MG63 (cell line): ENCODE data around the gene GALNT2. TPM values are rescaled to one million over a fixed set of nuclear protein-coding genes. Genes with fewer than 3 reads are reported as not detected.
A peak's percentile ranks its signal among the peaks of the same experiment; 100 is the strongest.

Experiments
- DNase-seq: peaks from one replicate; pipeline ENCODE4 v3.0.0-alpha.2; 2020
- H3K27me3 ChIP-seq: fragments of 250-450 bp; sonication (Bioruptor Pico); 2 replicates; pipeline ENCODE4 v1.5.1; 2020; ENCODE audit warnings: mild to moderate bottlenecking, moderate library complexity
- H3K36me3 ChIP-seq: fragments of 250-450 bp; sonication (Bioruptor Pico); 2 replicates; pipeline ENCODE4 v1.5.1; 2020; ENCODE audit warnings: mild to moderate bottlenecking, moderate library complexity
- H3K4me3 ChIP-seq: fragments of 250-450 bp; sonication (Bioruptor Pico); 2 replicates; pipeline ENCODE4 v1.5.1; 2020; ENCODE audit warnings: mild to moderate bottlenecking, moderate library complexity
- H3K9me3 ChIP-seq: fragments of 250-450 bp; sonication (Bioruptor Pico); 2 replicates; pipeline ENCODE4 v1.5.1; 2020; ENCODE audit warnings: mild to moderate bottlenecking, moderate library complexity
- total RNA-seq: library from RNA; depleted of rRNA; stranded (reverse); fragments of >200 nt; shearing (Covaris generic); gene quantifications from 2 replicates; pipeline ENCODE4 v1.2.3, GENCODE V29; 2014; ENCODE audit warnings: low replicate concordance

Gene GALNT2
- total RNA-seq, 1 experiment from 2014 or later, result 149 TPM

- no peaks in the 10 kb centered on the region for H3K27me3 ChIP-seq
- peaks cover 18% of the 10 kb centered on the region for H3K36me3 ChIP-seq
- H3K9me3 ChIP-seq, result no peaks in the 10 kb centered on the region
- H3K4me3 ChIP-seq, result no peak overlapping the region
- DNase-seq, result peak; percentile 89
These were observed 119.2 kb downstream of the GALNT2 start for GRCh38 chr1:230186003-230186863.

- no peak for DNase-seq
- no peaks in the 10 kb centered on the region for H3K9me3 ChIP-seq
These were observed 119.8 kb downstream of the GALNT2 start for GRCh38 chr1:230186874-230187273.

GRCh38 chr1:230187290-230187689 is 120.3 kb downstream of the GALNT2 start:
- no peaks in the 10 kb centered on the region for H3K9me3 ChIP-seq
- H3K27me3 ChIP-seq, result no peaks in the 10 kb centered on the region
- no peak overlapping the region for H3K4me3 ChIP-seq
- no peak for DNase-seq
- peaks cover 18% of the 10 kb centered on the region for H3K36me3 ChIP-seq

More at GRCh38 chr1:230186874-230187273, 119.8 kb downstream of the GALNT2 start:
- Histone ChIP-seq H3K27me3 (no peaks in the 10 kb centered on the region), H3K36me3 (peaks cover 18% of the 10 kb centered on the region), H3K4me3 (no peak overlapping the region)

- no peak for DNase-seq
- Histone ChIP-seq H3K27me3 (no peaks in the 10 kb centered on the region), H3K36me3 (peaks cover 12% of the 10 kb centered on the region), H3K9me3 (no peaks in the 10 kb centered on the region), H3K4me3 (no peak overlapping the region)
These were observed 121.8 kb downstream of the GALNT2 start for GRCh38 chr1:230188826-230189225.

- Histone ChIP-seq H3K27me3 (no peaks in the 10 kb centered on the region), H3K9me3 (no peaks in the 10 kb centered on the region), H3K36me3 (peaks cover 12% of the 10 kb centered on the region), H3K4me3 (no peak overlapping the region)
- no peak for DNase-seq
These were observed 122.3 kb downstream of the GALNT2 start for GRCh38 chr1:230189341-230189740.

GRCh38 chr1:230189824-230190223 is 122.8 kb downstream of the GALNT2 start:
- no peak for DNase-seq
- no peak overlapping the region for H3K4me3 ChIP-seq
- no peaks in the 10 kb centered on the region for H3K9me3 ChIP-seq
- H3K36me3 ChIP-seq, result peaks cover 12% of the 10 kb centered on the region
- no peaks in the 10 kb centered on the region for H3K27me3 ChIP-seq

GRCh38 chr1:230191079-230191804 is 124.2 kb downstream of the GALNT2 start:
- no peak for DNase-seq

GRCh38 chr1:230191855-230192254 is 124.8 kb downstream of the GALNT2 start:
- Histone ChIP-seq H3K27me3 (no peaks in the 10 kb centered on the region), H3K4me3 (no peak overlapping the region), H3K9me3 (no peaks in the 10 kb centered on the region), H3K36me3 (peaks cover 8% of the 10 kb centered on the region)
- DNase-seq, result no peak

More at GRCh38 chr1:230191079-230191804, 124.2 kb downstream of the GALNT2 start:
- Histone ChIP-seq H3K36me3 (peaks cover 12% of the 10 kb centered on the region), H3K27me3 (no peaks in the 10 kb centered on the region), H3K4me3 (no peak overlapping the region), H3K9me3 (no peaks in the 10 kb centered on the region)

- no peaks in the 10 kb centered on the region; the same call in 1 of the 2 replicates for H3K36me3 ChIP-seq
- H3K27me3 ChIP-seq, result no peaks in the 10 kb centered on the region
- no peak for DNase-seq
- no peaks in the 10 kb centered on the region for H3K9me3 ChIP-seq
- H3K4me3 ChIP-seq, result no peak overlapping the region
These were observed 127.5 kb downstream of the GALNT2 start for GRCh38 chr1:230194525-230194924.

- H3K36me3 ChIP-seq, result no peaks in the 10 kb centered on the region; the same call in 1 of the 2 replicates
- no peak overlapping the region for H3K4me3 ChIP-seq
- no peaks in the 10 kb centered on the region for H3K27me3 ChIP-seq
- DNase-seq, result no peak
- H3K9me3 ChIP-seq, result no peaks in the 10 kb centered on the region
These were observed 128.2 kb downstream of the GALNT2 start for GRCh38 chr1:230195199-230195598.

GRCh38 chr1:230196077-230196476 is 129.0 kb downstream of the GALNT2 start:
- Histone ChIP-seq H3K36me3 (no peaks in the 10 kb centered on the region; the same call in 1 of the 2 replicates), H3K9me3 (no peaks in the 10 kb centered on the region), H3K4me3 (no peak overlapping the region), H3K27me3 (no peaks in the 10 kb centered on the region)
- no peak for DNase-seq

GRCh38 chr1:230197644-230198567 is 130.9 kb downstream of the GALNT2 start:
- DNase-seq, result no peak
- Histone ChIP-seq H3K9me3 (no peaks in the 10 kb centered on the region), H3K27me3 (no peaks in the 10 kb centered on the region), H3K4me3 (no peak overlapping the region), H3K36me3 (peaks cover 4% of the 10 kb centered on the region; the same call in 1 of the 2 replicates)

GRCh38 chr1:230199034-230199433 is 132.0 kb downstream of the GALNT2 start:
- Histone ChIP-seq H3K9me3 (no peaks in the 10 kb centered on the region), H3K36me3 (peaks cover 7% of the 10 kb centered on the region; the same call in 1 of the 2 replicates), H3K27me3 (no peaks in the 10 kb centered on the region), H3K4me3 (no peak overlapping the region)
- no peak for DNase-seq

- peaks cover 10% of the 10 kb centered on the region for H3K36me3 ChIP-seq
- no peaks in the 10 kb centered on the region for H3K27me3 ChIP-seq
- H3K9me3 ChIP-seq, result no peaks in the 10 kb centered on the region
- DNase-seq, result no peak
- H3K4me3 ChIP-seq, result no peak overlapping the region
These were observed 132.5 kb downstream of the GALNT2 start for GRCh38 chr1:230199554-230199953.

- no peak for DNase-seq
- Histone ChIP-seq H3K27me3 (no peaks in the 10 kb centered on the region), H3K36me3 (peaks cover 14% of the 10 kb centered on the region), H3K9me3 (no peaks in the 10 kb centered on the region), H3K4me3 (no peak overlapping the region)
These were observed 133.2 kb downstream of the GALNT2 start for GRCh38 chr1:230200276-230200675.

GRCh38 chr1:230201445-230201844 is 134.4 kb downstream of the GALNT2 start:
- DNase-seq, result no peak
- no peak overlapping the region for H3K4me3 ChIP-seq
- H3K9me3 ChIP-seq, result no peaks in the 10 kb centered on the region
- H3K36me3 ChIP-seq, result peaks cover 14% of the 10 kb centered on the region
- H3K27me3 ChIP-seq, result no peaks in the 10 kb centered on the region
